K562 (cell line): Measurements from ENCODE around the gene CD68. TPM values are rescaled to one million over a fixed set of nuclear protein-coding genes. Genes with fewer than 3 reads are reported as not detected.

Experiments
- ATAC-seq: fragments of 200-7000 bp; cut with Tn5 transposase; 3 replicates; pipeline ENCODE4 v1.9.1; 2020; ENCODE audit warnings: moderate library complexity
- BruUV-seq: library from RNA; stranded (reverse); fragments of 400-500 nt; replicated peaks from 2 replicates; lab custom pipeline; 2021; lab: Mats Ljungman, UMichigan
- CTCF ChIA-PET: fragments of 300-600 bp; formaldehyde crosslinking; extraction: SDS; loops from one replicate; lab custom pipeline; 2021; ENCODE audit warnings: low intra/inter-chr PET ratio; lab: Yijun Ruan, JAX
- POLR2A ChIA-PET: fragments of 300-600, 350-650 bp; sonication (Branson Sonifier 250); formaldehyde crosslinking; extraction: SDS; loops from one replicate; lab custom pipeline; 2021; ENCODE audit warnings: antibody characterized with exemption, inconsistent platforms; lab: Yijun Ruan, JAX
- DNase-seq, 4 experiments: peaks; one replicate each; pipeline versions ENCODE4 v3.0.0 to v3.0.0-alpha.2; 2011 to 2018; ENCODE audit warnings: low spot score in 3 of 4, mixed read lengths in 3 of 4; ENCODE audit errors: extremely low read depth in 1 of 4
- FAIRE-seq: peaks from 2 replicates; lab custom pipeline; 2011; peaks lifted over from hg19 to GRCh38; lab: Jason Lieb, UNC
- H2AFZ ChIP-seq: 2 replicates; pipeline ENCODE4 v1.6.0; 2011; ENCODE audit warnings: low read depth, low read length, control low read depth, inconsistent platforms
- H3K27ac ChIP-seq: fragments of 200-600 bp; 3 replicates; pipeline ENCODE4 v1.8.0; 2011; ENCODE audit warnings: low read depth, mild to moderate bottlenecking, control low read depth, inconsistent platforms, low read length, moderate library complexity, mixed read lengths; ENCODE audit errors: extremely low read depth
- H3K27me3 ChIP-seq, 2 experiments: fragments of 300-600 bp in 1 of 2; 2 replicates in 1 of 2; 3 replicates in 1 of 2; pipeline versions ENCODE4 v1.6.0 to v1.8.0; 2011; ENCODE audit warnings: inconsistent platforms in 2 of 2, low read length in 2 of 2, mild to moderate bottlenecking in 1 of 2, mixed read lengths in 1 of 2, moderate library complexity in 1 of 2; ENCODE audit not compliant: control insufficient read depth in 2 of 2, insufficient read depth in 2 of 2
- H3K36me3 ChIP-seq: fragments of 300-600 bp; 3 replicates; pipeline ENCODE4 v1.8.0; 2011; ENCODE audit warnings: mild to moderate bottlenecking, low read length, inconsistent platforms; ENCODE audit not compliant: control insufficient read depth, insufficient read depth
- H3K4me1 ChIP-seq, 2 experiments: fragments of 200-600 bp in 1 of 2; replicated peaks in 1 of 2; 2 replicates in 1 of 2; 3 replicates in 1 of 2; pipeline versions ENCODE4 v1.5.1 to v1.8.0; 2011; ENCODE audit warnings: inconsistent platforms in 2 of 2, low read length in 2 of 2, mild to moderate bottlenecking in 1 of 2, mixed read lengths in 1 of 2, moderate library complexity in 1 of 2; ENCODE audit not compliant: control insufficient read depth in 2 of 2, insufficient read depth in 2 of 2
- H3K4me2 ChIP-seq: 2 replicates; pipeline ENCODE4 v1.6.1; 2011; ENCODE audit warnings: low read length, control low read depth, inconsistent platforms, mixed read lengths; ENCODE audit not compliant: insufficient read depth
- H3K4me3 ChIP-seq: fragments of 200-600 bp; sonication (generic), shearing (Covaris generic); 2 replicates; pipeline ENCODE4 v1.5.1; 2016; ENCODE audit warnings: control low read depth, inconsistent platforms
- H3K79me2 ChIP-seq: fragments of 200-600 bp; 3 replicates; pipeline ENCODE4 v1.8.0; 2011; ENCODE audit warnings: low read length, inconsistent platforms; ENCODE audit not compliant: control insufficient read depth, insufficient read depth
- H3K9ac ChIP-seq, 2 experiments: 2 replicates each; pipeline versions ENCODE4 v1.6.0 to v1.6.1; 2011; ENCODE audit warnings: low read depth in 2 of 2, low read length in 2 of 2, control low read depth in 1 of 2, inconsistent platforms in 1 of 2, mild to moderate bottlenecking in 1 of 2, mixed read lengths in 1 of 2; ENCODE audit not compliant: insufficient read depth in 1 of 2
- H3K9me1 ChIP-seq: one replicate; pipeline ENCODE4 v1.6.0; 2011; ENCODE audit warnings: inconsistent platforms, mild to moderate bottlenecking, low read length, moderate library complexity; ENCODE audit not compliant: control insufficient read depth, insufficient read depth
- H3K9me3 ChIP-seq: replicated peaks from 2 replicates; pipeline ENCODE4 v1.5.1; 2011; ENCODE audit warnings: low read depth, low read length, inconsistent platforms; ENCODE audit not compliant: control insufficient read depth, insufficient read depth
- H4K20me1 ChIP-seq: replicated peaks from 2 replicates; pipeline ENCODE4 v1.6.1; 2011; ENCODE audit warnings: low read length, inconsistent platforms, mixed read lengths; ENCODE audit not compliant: control insufficient read depth, insufficient read depth
- KLF1 ChIP-seq: fragments of 450-650 bp; IDR thresholded peaks from 2 replicates; pipeline ENCODE4 v1.6.1; 2016; ENCODE audit warnings: missing genetic modification characterization, missing compliant biosample characterization
- PHF8 ChIP-seq: fragments of 200-600 bp; sonication (generic); IDR thresholded peaks from 2 replicates; pipeline ENCODE4 v1.6.1; 2012; ENCODE audit warnings: mixed run types, mild to moderate bottlenecking, inconsistent platforms, low read length, moderate library complexity, borderline replicate concordance
- POLR2G ChIP-seq: fragments of 200-400 bp; formaldehyde crosslinking; IDR thresholded peaks from 2 replicates; pipeline ENCODE4 v1.6.1; 2017; ENCODE audit warnings: low read depth, mild to moderate bottlenecking, antibody characterized with exemption, low read length, moderate library complexity
- ZNF212 ChIP-seq: fragments of 450-650 bp; formaldehyde crosslinking; IDR thresholded peaks from 2 replicates; pipeline ENCODE4 v1.4.0; 2020; ENCODE audit warnings: mild to moderate bottlenecking
- ZNF561 ChIP-seq: fragments of 450-650 bp; formaldehyde crosslinking; conservative IDR thresholded peaks from 2 replicates; pipeline ENCODE4 v1.4.0; 2020; ENCODE audit warnings: mild to moderate bottlenecking, moderate library complexity
- ZNF609 ChIP-seq: sonication (generic); formaldehyde crosslinking; IDR thresholded peaks from 2 replicates; pipeline ENCODE4 v1.8.1; 2023; ENCODE audit warnings: missing genetic modification reagents, mild to moderate bottlenecking, borderline replicate concordance
- ZSCAN29 ChIP-seq: fragments of 450-650 bp; IDR thresholded peaks from 2 replicates; pipeline ENCODE4 v1.6.1; 2017
- WGBS: fragments of 100-300 bp; shearing (Covaris generic); methylation state at CpG from one replicate; pipeline ENCODE4 v1.1.6; 2016; ENCODE audit warnings: low coverage, mixed read lengths; ENCODE audit not compliant: insufficient coverage; ENCODE audit errors: missing lambda C conversion rate; 5-methylcytosine and 5-hydroxymethylcytosine counted together
- in situ Hi-C: fragments of 300-500 bp; cut with MboI; formaldehyde crosslinking; loops from 4 replicates; pipeline ENCODE4 v1.15.0; 2018; ENCODE audit warnings: inconsistent platforms, mixed read lengths
- intact Hi-C: fragments of 100-400 bp; cut with micrococcal nuclease; formaldehyde crosslinking; loops from 2 replicates; pipeline ENCODE4 v1.14.2; 2022
- polyA plus RNA-seq, 8 experiments: library from polyadenylated mRNA; depleted of rRNA in 4 of 8; stranded (reverse) in 5 of 8; unstranded in 3 of 8; fragments of >200 nt; fragmentation: Nextera tagmentation in 2 of 8; fragmentation: Illumina TruSeq in 1 of 8; extraction: Ambion mirVana in 2 of 8; extraction: Trizol in 1 of 8; gene quantifications; 2 replicates each; pipeline versions ENCODE4 v1.2.1 to v1.2.3, GENCODE V29; 2011 to 2014; ENCODE audit warnings: inconsistent platforms in 1 of 8, missing spikeins in 1 of 8
- total RNA-seq, 7 experiments: library from RNA; depleted of rRNA in 6 of 7; stranded (reverse); fragments of >200 nt in 6 of 7; fragmentation: Illumina TruSeq in 2 of 7; extraction: Trizol in 2 of 7; gene quantifications; 2 replicates each; pipeline versions ENCODE4 v1.2.1 to v1.2.3, GENCODE V29; 2011 to 2021; ENCODE audit warnings: low replicate concordance in 1 of 7
- TF ChIP-seq, protein P1 (sequence below): fragments of 250-450 bp; sonication (Bioruptor Pico); IDR thresholded peaks from 2 replicates; pipeline ENCODE4 v1.4.0; 2020; ENCODE audit warnings: mild to moderate bottlenecking

Gene CD68
- total and polyA plus RNA-seq, 9 of the 15 experiments (the other 6 are each of a cell fraction or from before 2014, with no cell fraction given), result 28.2 to 89.8 (median 37.7) TPM

DNA sequence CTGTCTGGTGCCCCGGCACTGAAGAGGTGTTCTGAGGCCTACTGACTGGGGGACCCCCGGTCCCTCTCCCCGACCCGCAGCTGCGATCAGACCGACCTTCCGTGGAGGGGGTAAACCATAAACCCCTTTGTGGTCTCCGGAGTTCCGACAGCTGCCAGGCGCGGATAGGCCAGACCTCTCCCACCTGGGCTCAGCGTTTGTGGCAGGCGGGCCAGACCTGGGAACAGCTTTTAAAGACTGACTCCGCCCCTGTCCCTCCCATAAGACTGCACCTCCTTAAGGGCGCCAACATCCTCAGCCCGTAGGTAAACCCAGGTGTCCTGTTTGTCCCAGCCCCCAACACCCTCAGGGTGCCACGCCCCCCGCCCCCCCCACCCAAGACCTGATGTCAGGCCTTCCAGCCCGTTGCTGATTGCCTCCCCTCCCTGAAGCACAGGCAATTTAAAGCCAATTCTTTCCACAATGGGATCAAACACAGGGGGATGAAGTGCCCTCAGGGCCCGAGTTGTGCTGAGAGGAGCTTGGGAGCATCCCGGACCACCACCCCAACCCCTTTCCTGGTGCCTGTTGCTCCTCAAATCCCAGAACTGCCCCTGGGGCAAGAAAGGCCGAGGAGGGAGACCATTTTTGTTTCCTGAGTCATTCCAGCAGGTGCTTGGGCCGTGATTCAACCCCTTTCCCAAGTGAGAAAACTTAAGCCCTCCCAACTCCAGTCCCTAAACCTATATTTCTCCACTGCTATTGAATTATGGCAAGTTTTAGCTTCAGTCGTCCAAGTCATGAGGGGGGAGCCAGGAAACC is 10.7 kb downstream of the CD68 start, which contains the start of gene SOX15:
TSS of gene SOX15 (minus strand) at position 204 of the 801 bp plus-strand sequence. CDS start 418 bp downstream, outside the sequence.
- ChIA-PET CTCF (no interaction called here), POLR2A (interaction anchor here (0.9 to 1.7 kb wide), 6 partner anchors 9 to 70 kb away, joined by 3 to 6 read pairs (median 3); partner anchors contain the start of genes CD68 and FXR2)
- Histone ChIP-seq H2AFZ (no peak within 1 kb of the TSS), H4K20me1 (no peaks in the 10 kb centered on the region), H3K27me3 (no peaks in the 10 kb centered on the region), H3K9ac (0 out of 4 replicates have a peak within 1 kb of the TSS, but pooled peaks of 1 of the 2 experiments have one; percentile 49), H3K4me2 (no peak within 1 kb of the TSS), H3K79me2 (peaks cover 40% of the 10 kb centered on the region), H3K4me1 (peaks cover 28 to 46% of the 10 kb centered on the region in 2 experiments), H3K9me1 (no peaks in the 10 kb centered on the region), H3K27ac (no peak within 1 kb of the TSS), H3K36me3 (peaks cover 80% of the 10 kb centered on the region), H3K4me3 (no peak within 1 kb of the TSS)
- in situ Hi-C loops (no loop called here), intact Hi-C loops (loop anchor here (5.0 kb wide), 1 partner anchor 97 kb away; the partner anchor contains the start of genes TP53 and WRAP53)
- ATAC-seq (no peak), DNase-seq (no peak), FAIRE-seq (no peak)
- 70% methylated on average over 6 of the region's 24 CpGs for WGBS
- no TSS peak for BruUV-seq
- no peak for TF ChIP-seq ZSCAN29
- TF ChIP-seq, protein P1, sequence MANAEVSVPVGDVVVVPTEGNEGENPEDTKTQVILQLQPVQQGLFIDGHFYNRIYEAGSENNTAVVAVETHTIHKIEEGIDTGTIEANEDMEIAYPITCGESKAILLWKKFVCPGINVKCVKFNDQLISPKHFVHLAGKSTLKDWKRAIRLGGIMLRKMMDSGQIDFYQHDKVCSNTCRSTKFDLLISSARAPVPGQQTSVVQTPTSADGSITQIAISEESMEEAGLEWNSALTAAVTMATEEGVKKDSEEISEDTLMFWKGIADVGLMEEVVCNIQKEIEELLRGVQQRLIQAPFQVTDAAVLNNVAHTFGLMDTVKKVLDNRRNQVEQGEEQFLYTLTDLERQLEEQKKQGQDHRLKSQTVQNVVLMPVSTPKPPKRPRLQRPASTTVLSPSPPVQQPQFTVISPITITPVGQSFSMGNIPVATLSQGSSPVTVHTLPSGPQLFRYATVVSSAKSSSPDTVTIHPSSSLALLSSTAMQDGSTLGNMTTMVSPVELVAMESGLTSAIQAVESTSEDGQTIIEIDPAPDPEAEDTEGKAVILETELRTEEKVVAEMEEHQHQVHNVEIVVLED (CRISPR knock-in tag), result no peak
- no peak for TF ChIP-seq ZNF609 (CRISPR knock-in tag)
- no peak for TF ChIP-seq KLF1
- TF ChIP-seq POLR2G, result peak; percentile 11
- TF ChIP-seq ZNF561, result no peak
- TF ChIP-seq ZNF212 (CRISPR knock-in tag), result no peak
- TF ChIP-seq PHF8, result no peak
- TF ChIP-seq, all 486 proteins: peak for 1
- no peaks in the 10 kb centered on the region for H3K9me3 ChIP-seq
